Colonic mucosa (tissue), 4 donors: ENCODE measurements around the gene NCOA5. TPM values are rescaled to one million over a fixed set of nuclear protein-coding genes. Genes with fewer than 3 reads are reported as not detected.

Experiments used
- DNase-seq: peaks from one replicate; pipeline ENCODE4 v3.0.0-alpha.2; 2020
- H3K27ac ChIP-seq: fragments of 200-600 bp; one replicate; pipeline ENCODE4 v1.8.0; 2021
- H3K27me3 ChIP-seq: fragments of 200-600 bp; one replicate; pipeline ENCODE4 v1.8.0; 2021
- H3K36me3 ChIP-seq: fragments of 200-600 bp; one replicate; pipeline ENCODE4 v1.8.0; 2021
- H3K4me1 ChIP-seq: fragments of 200-600 bp; one replicate; pipeline ENCODE4 v1.8.0; 2021; ENCODE audit warnings: mild to moderate bottlenecking
- H3K4me3 ChIP-seq: fragments of 200-600 bp; one replicate; pipeline ENCODE4 v1.8.0; 2021
- H3K9ac ChIP-seq, 2 donors: one replicate each; pipeline ENCODE4 v1.7.0; 2013; ENCODE audit warnings: control low read depth in 2 of 2, low read depth in 2 of 2, low read length in 2 of 2
- H3K9me3 ChIP-seq: fragments of 200-600 bp; one replicate; pipeline ENCODE4 v1.8.0; 2021
- CTCF ChIP-seq: fragments of 200-600 bp; IDR thresholded peaks from one replicate; pipeline ENCODE4 v1.8.0; 2022; ENCODE audit warnings: antibody characterized with exemption, mild to moderate bottlenecking
- intact Hi-C: fragments of 100-400 bp; cut with DNase I; formaldehyde crosslinking; loops from one replicate; pipeline ENCODE4 v1.14.1; 2022
- total RNA-seq, 2 donors: library from RNA; stranded (reverse); fragmentation: NEBNext Ultra II Directional in 1 of 2; extraction: Animal tissue kit (Norgen Biotek cat#: 25700) in 1 of 2; gene quantifications; one replicate each; pipeline ENCODE4 v1.2.1, GENCODE V29; 2021
- donor health status: healthy.
- donor health status: DM: no; HTN: no; CAD: no.
- donor health status: DM: no; HTN: no; CAD: no.

NCOA5 gene
- total RNA-seq, 2 donors from 2014 or later = 20.4 to 32.1 TPM

GRCh38 chr20:46060301-46060881, 29.4 kb downstream of the NCOA5 start:
- no peak for DNase-seq
- Histone ChIP-seq H3K27ac (no peak overlapping the region), H3K27me3 (no peaks in the 10 kb centered on the region)

GRCh38 chr20:46058599-46059281, 31.0 kb downstream of the NCOA5 start:
- Histone ChIP-seq H3K4me3 (no peak overlapping the region), H3K27ac (no peak overlapping the region), H3K9ac (no peak overlapping the region), H3K4me1 (no peaks in the 10 kb centered on the region), H3K36me3 (peaks cover 3% of the 10 kb centered on the region), H3K27me3 (no peaks in the 10 kb centered on the region), H3K9me3 (no peaks in the 10 kb centered on the region)
- intact Hi-C loops = no loop called here
- no peak for TF ChIP-seq CTCF
- DNase-seq = no peak

More at GRCh38 chr20:46060301-46060881, 29.4 kb downstream of the NCOA5 start:
- TF ChIP-seq CTCF = no peak
- H3K4me3 ChIP-seq = no peak overlapping the region
- intact Hi-C loops = no loop called here
- H3K36me3 ChIP-seq = peaks cover 12% of the 10 kb centered on the region
- H3K9me3 ChIP-seq = no peaks in the 10 kb centered on the region
- H3K4me1 ChIP-seq = no peaks in the 10 kb centered on the region
- no peak overlapping the region for H3K9ac ChIP-seq

- Histone ChIP-seq H3K9ac (no peak overlapping the region), H3K4me3 (no peak overlapping the region)
Measured at GRCh38 chr20:46057856-46058598, 31.7 kb downstream of the NCOA5 start.

GRCh38 chr20:46056970-46057855, 32.5 kb downstream of the NCOA5 start:
- Histone ChIP-seq H3K4me1 (no peaks in the 10 kb centered on the region), H3K27me3 (no peaks in the 10 kb centered on the region), H3K4me3 (no peak overlapping the region), H3K9ac (no peak overlapping the region), H3K27ac (no peak overlapping the region), H3K9me3 (no peaks in the 10 kb centered on the region), H3K36me3 (no peaks in the 10 kb centered on the region)
- intact Hi-C loops = no loop called here
- peak; percentile 33 for DNase-seq
- no peak for TF ChIP-seq CTCF

More at GRCh38 chr20:46057856-46058598, 31.7 kb downstream of the NCOA5 start:
- Histone ChIP-seq H3K9me3 (no peaks in the 10 kb centered on the region), H3K27ac (no peak overlapping the region), H3K36me3 (no peaks in the 10 kb centered on the region), H3K4me1 (no peaks in the 10 kb centered on the region), H3K27me3 (no peaks in the 10 kb centered on the region)
- no peak for TF ChIP-seq CTCF
- DNase-seq = peak; percentile 24
- intact Hi-C loops = no loop called here
